ENCODE measurements around the gene ANKS6.

Gene ANKS6

GRCh38 chr9:98793031-98793430 lies 3.3 kb downstream of the ANKS6 start:
- ATAC-seq (replicated peaks) (no peak), DNase-seq (no peak)
- Mint-ChIP-seq H3K4me1 (ENCODE audit: low read depth in 2 of 2) (peaks cover 20 to 29% of the 10 kb centered on the region in 2 donors), H3K9me3 (no peaks in the 10 kb centered on the region), H3K27ac (no peak overlapping the region), H3K36me3 (ENCODE audit: insufficient read depth) (peaks cover 5% of the 10 kb centered on the region), H3K4me3 (no peak overlapping the region), H3K27me3 (no peaks in the 10 kb centered on the region)

DNA sequence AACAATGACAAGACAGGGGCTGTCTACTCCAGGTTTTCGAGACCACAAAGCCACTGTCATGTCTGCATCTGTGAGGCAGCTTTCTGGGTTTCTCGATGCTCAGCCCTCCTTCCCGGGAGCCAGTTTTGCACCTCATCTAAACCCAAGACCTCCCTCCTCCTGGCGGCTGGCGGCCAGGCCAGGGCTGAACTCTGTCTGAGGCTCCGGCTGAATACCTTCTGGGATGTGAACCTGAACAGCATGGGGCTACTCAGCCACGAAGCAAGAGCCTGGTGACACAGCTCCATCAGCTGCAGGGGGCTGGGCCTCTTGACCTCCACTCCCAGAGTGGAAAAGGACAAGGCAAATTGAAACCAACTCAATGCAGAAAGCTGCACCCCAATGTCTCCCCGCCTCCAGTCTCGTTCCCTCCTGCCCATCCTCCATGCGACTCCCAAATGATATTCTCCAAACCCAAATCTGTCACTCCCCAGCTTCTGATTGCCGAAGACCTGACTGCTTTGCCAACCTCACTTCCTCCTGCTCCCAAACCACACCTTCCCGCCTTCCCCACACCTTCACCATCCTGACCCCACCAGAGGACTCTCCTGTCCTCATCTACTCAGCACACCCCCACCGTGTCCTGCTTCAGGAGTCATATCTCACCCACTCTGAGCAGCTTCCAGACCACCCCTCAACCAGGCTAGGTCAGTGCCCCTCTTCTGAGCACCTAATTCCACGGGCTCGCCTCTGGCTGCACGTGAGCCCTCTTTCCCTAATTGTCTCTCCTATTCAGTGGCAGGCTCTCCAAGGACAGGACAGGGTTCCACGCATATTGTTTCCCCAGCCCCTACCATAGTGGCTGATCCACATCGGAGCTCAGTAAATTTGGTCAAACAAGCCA lies 4.5 kb downstream of the ANKS6 start:
- no peak overlapping the region for H3K4me3 Mint-ChIP-seq
- H3K4me1 Mint-ChIP-seq (ENCODE audit: low read depth in 2 of 2): peaks cover 15 to 28% of the 10 kb centered on the region in 2 donors
- ATAC-seq (replicated peaks) (no peak), DNase-seq (no peak)
- H3K27ac Mint-ChIP-seq: no peak overlapping the region
- no peaks in the 10 kb centered on the region for H3K27me3 Mint-ChIP-seq
- peaks cover 5% of the 10 kb centered on the region for H3K36me3 Mint-ChIP-seq (ENCODE audit: insufficient read depth)
- H3K9me3 Mint-ChIP-seq: no peaks in the 10 kb centered on the region

GRCh38 chr9:98790842-98791607 lies 5.3 kb downstream of the ANKS6 start:
- H3K9me3 Mint-ChIP-seq: no peaks in the 10 kb centered on the region
- no peak overlapping the region for H3K27ac Mint-ChIP-seq
- DNase-seq (peak; percentile 52 to 60 (median 56)), ATAC-seq (replicated peaks) (peak; percentile 83)
- peaks cover 13 to 28% of the 10 kb centered on the region in 2 donors for H3K4me1 Mint-ChIP-seq (ENCODE audit: low read depth in 2 of 2)
- H3K36me3 Mint-ChIP-seq (ENCODE audit: insufficient read depth): peaks cover 5% of the 10 kb centered on the region
- no peak overlapping the region for H3K4me3 Mint-ChIP-seq
- H3K27me3 Mint-ChIP-seq: no peaks in the 10 kb centered on the region

GRCh38 chr9:98790134-98790841 lies 6.1 kb downstream of the ANKS6 start:
- H3K4me1 Mint-ChIP-seq (ENCODE audit: low read depth in 2 of 2): peaks cover 9 to 25% of the 10 kb centered on the region in 2 donors
- peaks cover 5% of the 10 kb centered on the region for H3K36me3 Mint-ChIP-seq (ENCODE audit: insufficient read depth)
- no peaks in the 10 kb centered on the region for H3K9me3 Mint-ChIP-seq
- no peaks in the 10 kb centered on the region for H3K27me3 Mint-ChIP-seq
- ATAC-seq (replicated peaks) (no peak), DNase-seq (no peak)
- H3K4me3 Mint-ChIP-seq: no peak overlapping the region
- H3K27ac Mint-ChIP-seq: no peak overlapping the region

GRCh38 chr9:98789483-98790133 lies 6.7 kb downstream of the ANKS6 start:
- DNase-seq (no peak), ATAC-seq (replicated peaks) (no peak)
- Mint-ChIP-seq H3K4me1 (ENCODE audit: low read depth in 2 of 2) (peaks cover 5 to 21% of the 10 kb centered on the region in 2 donors), H3K27ac (no peak overlapping the region), H3K4me3 (no peak overlapping the region), H3K36me3 (ENCODE audit: insufficient read depth) (peaks cover 5% of the 10 kb centered on the region), H3K27me3 (no peaks in the 10 kb centered on the region), H3K9me3 (no peaks in the 10 kb centered on the region)

- peaks cover 5% of the 10 kb centered on the region for H3K36me3 Mint-ChIP-seq (ENCODE audit: insufficient read depth)
- H3K27ac Mint-ChIP-seq: peak overlapping the region in 1 of 2 donors; percentile 80
- H3K4me3 Mint-ChIP-seq: no peak overlapping the region
- no peak for DNase-seq
- no peaks in the 10 kb centered on the region for H3K27me3 Mint-ChIP-seq
- H3K9me3 Mint-ChIP-seq: no peaks in the 10 kb centered on the region
- H3K4me1 Mint-ChIP-seq (ENCODE audit: low read depth in 2 of 2): peaks cover 5 to 18% of the 10 kb centered on the region in 2 donors
- ATAC-seq (replicated peaks): no peak
Observed at GRCh38 chr9:98787766-98788335, 8.5 kb downstream of the ANKS6 start.

DNA sequence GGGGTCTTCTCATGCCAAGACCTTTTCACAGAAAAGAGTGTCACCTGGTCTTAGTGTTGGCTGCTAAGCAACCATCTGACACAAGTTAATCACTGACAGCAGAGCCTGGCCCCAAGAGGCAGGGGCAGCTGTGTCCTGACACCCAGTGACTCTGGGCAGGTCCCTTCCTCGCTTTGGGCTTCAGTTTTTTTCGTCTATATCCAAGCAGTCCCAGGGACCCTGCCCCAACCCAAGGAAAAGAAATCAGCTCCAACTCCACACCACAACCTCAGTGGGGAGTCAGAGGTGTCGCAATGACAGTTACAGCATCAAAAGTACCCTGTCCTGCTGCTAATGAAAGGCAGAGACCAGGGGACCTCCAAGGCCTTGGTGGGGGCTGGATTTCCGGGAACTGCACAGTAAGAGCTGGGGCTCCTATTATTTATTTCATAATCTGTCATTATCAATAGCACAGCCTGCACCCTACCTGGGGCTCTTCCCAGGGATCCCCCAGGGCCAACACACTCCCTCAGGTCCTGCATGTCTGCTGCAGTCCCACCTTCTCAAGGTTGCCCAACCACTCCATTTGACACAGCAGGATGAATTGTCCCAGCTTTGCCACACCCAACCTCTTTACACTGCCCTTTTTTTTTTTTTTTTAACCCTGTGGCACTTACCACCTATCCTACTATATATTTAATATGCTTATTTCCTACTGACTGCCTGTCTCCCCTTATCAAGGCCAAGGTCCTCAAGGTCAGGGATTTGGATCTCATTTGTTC lies 9.4 kb downstream of the ANKS6 start:
- peaks cover 5% of the 10 kb centered on the region for H3K36me3 Mint-ChIP-seq (ENCODE audit: insufficient read depth)
- no peak for ATAC-seq (replicated peaks)
- peak overlapping the region in 1 of 2 donors; percentile 80 for H3K27ac Mint-ChIP-seq
- peaks cover 5 to 14% of the 10 kb centered on the region in 2 donors for H3K4me1 Mint-ChIP-seq (ENCODE audit: low read depth in 2 of 2)
- no peak overlapping the region for H3K4me3 Mint-ChIP-seq
- no peak for DNase-seq
- no peaks in the 10 kb centered on the region for H3K9me3 Mint-ChIP-seq
- no peaks in the 10 kb centered on the region for H3K27me3 Mint-ChIP-seq

GRCh38 chr9:98784831-98785806 lies 11.2 kb downstream of the ANKS6 start:
- Mint-ChIP-seq H3K27me3 (no peaks in the 10 kb centered on the region), H3K36me3 (ENCODE audit: insufficient read depth) (peaks cover 2% of the 10 kb centered on the region), H3K9me3 (no peaks in the 10 kb centered on the region), H3K4me1 (ENCODE audit: low read depth in 2 of 2) (peaks cover 0 to 4% of the 10 kb centered on the region in 2 donors), H3K27ac (peak overlapping the region in 1 of 2 donors; percentile 21), H3K4me3 (no peak overlapping the region)
- DNase-seq: no peak
- ATAC-seq (replicated peaks): no peak

- peaks cover 0 to 4% of the 10 kb centered on the region in 2 donors for H3K4me1 Mint-ChIP-seq (ENCODE audit: low read depth in 2 of 2)
- DNase-seq (no peak), ATAC-seq (replicated peaks) (no peak)
- H3K36me3 Mint-ChIP-seq (ENCODE audit: insufficient read depth): peaks cover 2% of the 10 kb centered on the region
- no peaks in the 10 kb centered on the region for H3K9me3 Mint-ChIP-seq
- H3K27ac Mint-ChIP-seq: no peak overlapping the region
- H3K27me3 Mint-ChIP-seq: no peaks in the 10 kb centered on the region
- no peak overlapping the region for H3K4me3 Mint-ChIP-seq
Observed at GRCh38 chr9:98783518-98784226, 12.7 kb downstream of the ANKS6 start.

GRCh38 chr9:98781588-98782383 lies 14.6 kb downstream of the ANKS6 start:
- no peak for ATAC-seq (replicated peaks)
- H3K27ac Mint-ChIP-seq: no peak overlapping the region

More at GRCh38 chr9:98781588-98782383, 14.6 kb downstream of the ANKS6 start:
- Mint-ChIP-seq H3K4me3 (no peak overlapping the region), H3K9me3 (no peaks in the 10 kb centered on the region), H3K4me1 (ENCODE audit: low read depth in 2 of 2) (peaks cover 0 to 4% of the 10 kb centered on the region in 2 donors), H3K36me3 (ENCODE audit: insufficient read depth) (peaks cover 6% of the 10 kb centered on the region), H3K27me3 (no peaks in the 10 kb centered on the region)
- no peak for DNase-seq

Measured in effector memory CD8-positive, alpha-beta T cell (primary cell).